Stomach (tissue), 4 donors: ENCODE results near the gene PXMP2.

ENCODE experiments used
- CTCF ChIP-seq, 7 experiments: fragments of 450-650 bp in 4 of 7; fragments of 200-600 bp in 3 of 7; sonication (generic) in 3 of 7; IDR thresholded peaks; one replicate each; pipeline ENCODE4 v1.5.1; 2016 to 2019; ENCODE audit warnings: antibody characterized with exemption in 7 of 7, control low read depth in 2 of 7, mild to moderate bottlenecking in 1 of 7
- EP300 ChIP-seq: sonication (generic); formaldehyde crosslinking; IDR thresholded peaks from one replicate; pipeline ENCODE4 v1.6.1; 2017; ENCODE audit warnings: antibody characterized with exemption
- POLR2AphosphoS5 ChIP-seq, 3 donors: sonication (generic); formaldehyde crosslinking; IDR thresholded peaks; one replicate each; pipeline ENCODE4 v1.6.1; 2016; ENCODE audit warnings: antibody characterized with exemption in 3 of 3

DNA sequence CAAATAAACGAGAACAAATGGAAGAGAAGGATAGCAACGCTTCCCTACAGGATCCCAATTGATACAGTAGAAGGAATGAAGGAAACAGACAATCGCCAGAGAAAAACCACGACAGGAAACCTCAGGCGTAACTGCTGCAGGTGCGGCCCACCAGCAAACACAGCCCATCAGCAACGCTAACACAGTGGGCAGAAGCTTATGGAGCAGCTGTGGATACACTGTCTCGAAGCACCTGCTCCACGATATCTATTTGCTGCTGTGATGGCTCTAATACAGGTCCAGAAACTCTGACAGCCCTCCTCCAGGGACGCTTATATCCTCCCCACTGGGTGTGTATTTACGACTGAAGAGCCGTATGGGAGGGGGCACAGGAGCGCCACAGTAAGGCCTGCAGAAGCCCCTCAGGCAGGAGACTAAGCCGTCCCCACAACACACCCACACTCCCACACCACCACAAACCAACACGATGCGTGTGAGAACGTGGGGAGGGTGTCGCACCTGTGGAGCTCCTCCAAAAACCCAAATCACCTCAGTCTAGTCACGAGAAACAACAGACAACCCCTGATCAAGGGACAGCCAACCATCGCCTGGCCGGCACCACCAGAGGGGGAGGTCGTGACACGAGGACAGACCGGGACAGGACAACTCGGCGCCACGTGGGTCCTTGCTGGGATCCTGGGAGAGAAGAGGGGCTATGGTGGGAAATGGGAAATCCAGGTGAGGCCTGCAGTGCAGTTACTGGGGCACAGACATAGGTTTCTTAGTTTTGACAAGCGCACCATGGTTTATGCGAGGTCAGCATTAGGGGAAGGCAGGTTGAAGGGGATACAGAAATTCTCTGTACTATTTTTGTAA is 24.3 kb upstream of the PXMP2 start:
- TF ChIP-seq CTCF (IDR thresholded peaks at IDR 0.05), result no peak
- TF ChIP-seq POLR2AphosphoS5 (IDR thresholded peaks at IDR 0.05), result no peak
- TF ChIP-seq EP300, result no peak
